ENCODE measurements around the gene ZDBF2.

GRCh38 chr2:206250041-206250897 lies 24.2 kb upstream of the ZDBF2 start:
- no peak for TF ChIP-seq CTCF (IDR thresholded peaks at IDR 0.05)
- no peak for TF ChIP-seq EZH2 (IDR thresholded peaks at IDR 0.05; ENCODE audit: borderline replicate concordance, insufficient read depth, low read depth, low read length, poor library complexity, severe bottlenecking)

All from B cell (primary cell).